Activated T-cell treated with anti-CD3 and anti-CD28 coated beads for 4 hours (primary cell): ENCODE measurements around the gene SLC48A1.
"Not testable (repeated sequence)": the region's sequence is repeated elsewhere in the genome, so short reads cannot be mapped to it uniquely, and the experiment has no call there.

Source experiments
- DNase-seq: peaks from one replicate; pipeline ENCODE4 v3.0.0-alpha.2; 2020

SLC48A1 gene

DNA sequence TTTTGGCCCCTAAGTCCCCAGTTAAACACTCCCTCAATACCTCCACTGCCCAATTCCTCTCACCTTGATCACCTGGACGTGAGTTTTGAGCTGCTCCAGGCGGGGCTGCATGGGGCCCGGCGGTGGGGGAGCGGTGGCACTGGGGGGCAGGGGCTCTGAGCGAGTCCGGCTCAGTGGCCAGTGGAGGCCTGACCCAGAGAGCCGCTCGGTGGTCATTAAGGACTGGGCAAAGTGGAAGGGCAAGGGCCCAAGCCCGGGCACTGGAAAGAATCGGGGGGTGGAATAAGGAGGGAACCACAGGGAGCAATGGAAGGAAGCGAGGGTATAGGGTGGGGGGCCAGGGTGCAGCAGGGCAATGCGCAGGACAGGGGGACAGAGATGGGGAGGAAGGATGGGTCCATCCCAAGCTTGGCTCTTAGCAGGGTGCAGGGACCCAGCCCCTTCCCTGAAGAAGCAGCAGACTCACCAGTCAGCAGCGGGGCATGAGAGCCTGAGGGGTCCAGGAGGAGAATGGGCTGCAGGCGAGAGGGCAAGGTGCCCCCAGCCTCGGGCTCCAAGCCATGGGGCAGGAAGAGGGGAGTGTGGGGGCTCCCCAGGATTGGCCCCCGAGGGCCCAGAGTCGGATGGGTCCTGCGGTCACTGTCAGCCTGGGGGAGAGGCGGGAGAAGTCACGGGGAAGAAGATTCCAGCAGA, 22.2 kb downstream of the SLC48A1 start:
- DNase-seq, result no peak

DNA sequence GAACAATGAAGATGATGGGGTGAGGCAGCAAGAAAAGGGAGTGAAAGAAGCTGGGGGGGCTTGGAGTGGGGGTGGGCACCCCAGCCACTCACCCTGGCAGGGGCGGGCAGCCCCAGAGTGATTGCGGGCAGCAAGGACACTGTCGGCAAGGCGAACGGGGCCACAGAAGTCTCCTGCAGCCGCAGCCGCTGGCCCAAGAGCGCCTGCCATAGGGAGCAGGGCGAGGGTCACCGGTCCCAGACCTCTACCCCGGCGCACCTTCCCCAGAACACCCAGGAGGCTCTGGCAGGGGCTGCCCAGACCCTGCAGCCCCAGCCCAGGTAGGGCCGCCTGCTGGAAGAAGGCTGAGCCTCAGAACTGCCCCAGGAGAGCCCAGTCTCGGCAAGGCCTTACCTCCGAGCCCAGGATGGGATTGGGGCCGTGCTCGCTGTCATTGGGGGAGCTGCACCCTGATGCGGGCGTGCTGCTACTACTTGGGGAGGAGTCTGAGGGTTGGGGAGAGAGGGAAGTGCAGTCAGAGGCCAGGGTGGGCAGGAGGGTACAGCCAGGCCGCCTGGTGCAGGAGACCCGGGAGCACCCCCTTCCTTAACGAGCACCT, 22.9 kb downstream of the SLC48A1 start:
- DNase-seq, result no peak

DNA sequence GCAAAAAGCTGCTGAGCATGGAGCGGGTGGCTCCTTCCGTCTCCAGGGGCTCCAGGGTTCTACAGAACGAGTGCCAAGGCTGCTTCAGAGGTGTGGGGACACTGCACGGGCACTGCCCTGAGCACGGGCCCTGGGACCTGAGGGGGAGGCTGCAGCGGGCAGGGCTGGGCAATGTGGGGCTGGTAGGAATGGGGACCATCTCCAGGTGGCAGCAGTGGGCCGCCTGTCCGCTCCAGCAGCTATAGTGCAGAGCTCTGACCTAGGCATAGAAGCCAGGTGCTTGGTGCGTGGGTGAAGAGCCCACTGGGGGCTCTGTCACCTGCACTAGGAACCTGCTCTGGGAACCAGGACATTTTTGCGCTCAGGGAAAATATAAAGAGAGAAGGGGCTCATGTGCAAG, 24.4 kb downstream of the SLC48A1 start:
- no peak for DNase-seq

- DNase-seq, result no peak
Observed at GRCh38 chr12:47798382-47798948, 25.4 kb downstream of the SLC48A1 start.

DNA sequence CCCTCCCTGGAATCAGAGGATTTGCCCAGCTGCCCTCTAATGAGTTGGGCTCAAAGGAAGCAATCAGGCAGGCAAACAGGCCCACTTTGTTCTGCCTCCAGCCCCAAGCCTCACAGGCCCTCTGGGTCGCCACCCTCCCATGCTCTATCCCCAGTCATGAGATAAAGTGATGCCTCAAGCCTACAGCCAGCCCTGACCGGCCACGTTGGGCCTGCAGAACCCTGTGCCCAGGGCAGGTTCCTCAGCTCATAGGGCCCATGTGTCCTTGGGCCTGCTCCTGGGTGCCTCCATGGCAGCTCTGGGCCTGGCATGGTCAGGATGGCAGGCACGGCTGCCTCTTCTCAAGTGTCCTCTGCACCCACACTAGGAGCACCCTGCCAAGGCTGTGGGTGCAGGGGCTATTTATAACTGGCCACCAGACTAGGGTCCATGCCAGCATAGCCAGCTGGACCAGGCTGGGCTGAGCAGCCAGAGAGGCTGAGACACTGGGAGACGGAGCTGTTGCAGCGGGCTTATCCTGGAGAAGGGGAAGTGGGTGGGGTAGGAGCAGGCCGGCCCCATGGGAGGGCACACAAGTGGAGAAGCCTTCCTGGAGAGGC, 26.4 kb downstream of the SLC48A1 start:
- DNase-seq, result no peak

DNA sequence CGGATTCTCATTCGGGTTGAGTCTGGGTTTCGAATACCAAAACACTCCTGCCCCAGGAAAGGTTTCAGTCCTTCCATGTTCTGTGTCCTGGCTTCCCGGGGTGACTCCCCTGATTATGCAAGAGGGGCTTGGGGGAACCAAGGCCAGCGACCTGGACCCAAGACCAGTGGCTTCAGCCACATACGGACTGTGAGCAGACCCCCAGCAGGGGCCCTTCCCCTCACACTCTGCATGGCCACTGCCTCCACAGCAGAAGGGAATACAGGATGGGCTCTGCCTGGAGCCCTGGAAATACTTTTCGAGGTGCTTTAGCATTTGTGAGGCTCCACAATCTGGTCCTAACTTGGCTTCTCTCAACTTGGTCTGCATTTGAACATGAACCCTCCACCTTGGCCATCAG, 27.5 kb downstream of the SLC48A1 start:
- DNase-seq, result no peak

- DNase-seq, result no peak
Observed at GRCh38 chr12:47801170-47801903, 28.3 kb downstream of the SLC48A1 start.

- DNase-seq, result no peak
Observed at GRCh38 chr12:47801904-47802246, 28.8 kb downstream of the SLC48A1 start.

GRCh38 chr12:47802312-47802711, 29.3 kb downstream of the SLC48A1 start:
- DNase-seq, result no peak

DNA sequence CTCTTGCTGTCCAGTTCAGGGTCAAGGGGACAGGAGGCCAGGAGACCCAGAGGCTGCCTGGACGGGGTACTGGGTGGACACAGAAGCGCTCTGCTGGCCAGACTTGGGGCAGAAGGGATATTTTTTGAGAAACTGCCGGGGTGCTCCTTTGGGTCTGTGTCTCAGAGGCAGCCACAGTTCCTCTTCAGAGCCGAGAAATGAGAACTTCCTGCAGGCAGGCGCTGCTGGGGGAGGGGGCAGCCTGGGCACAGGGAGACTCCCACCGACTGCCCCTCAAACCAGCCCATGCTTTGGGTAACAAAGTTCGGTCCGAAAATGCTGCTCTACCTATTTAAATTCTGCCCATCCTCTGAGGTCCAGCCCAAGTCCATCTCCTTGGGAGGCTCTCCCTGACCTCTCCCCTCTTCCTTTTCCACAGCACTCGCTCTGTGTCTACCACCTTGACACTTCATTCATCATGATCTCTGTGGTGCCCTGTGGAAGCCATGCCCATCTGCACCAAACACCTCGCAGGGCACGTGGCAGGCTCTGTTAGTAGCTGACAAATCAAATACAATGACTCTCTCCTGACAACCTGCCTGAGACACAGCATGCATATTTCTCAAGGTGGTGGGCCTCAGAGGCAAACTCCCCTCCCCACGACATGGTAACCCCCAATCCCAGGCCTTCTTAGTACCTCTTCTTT, 30.3 kb downstream of the SLC48A1 start:
- no peak for DNase-seq

- no peak for DNase-seq
Observed at GRCh38 chr12:47804171-47804570, 31.1 kb downstream of the SLC48A1 start.

GRCh38 chr12:47805417-47805816, 32.4 kb downstream of the SLC48A1 start:
- no peak for DNase-seq

DNA sequence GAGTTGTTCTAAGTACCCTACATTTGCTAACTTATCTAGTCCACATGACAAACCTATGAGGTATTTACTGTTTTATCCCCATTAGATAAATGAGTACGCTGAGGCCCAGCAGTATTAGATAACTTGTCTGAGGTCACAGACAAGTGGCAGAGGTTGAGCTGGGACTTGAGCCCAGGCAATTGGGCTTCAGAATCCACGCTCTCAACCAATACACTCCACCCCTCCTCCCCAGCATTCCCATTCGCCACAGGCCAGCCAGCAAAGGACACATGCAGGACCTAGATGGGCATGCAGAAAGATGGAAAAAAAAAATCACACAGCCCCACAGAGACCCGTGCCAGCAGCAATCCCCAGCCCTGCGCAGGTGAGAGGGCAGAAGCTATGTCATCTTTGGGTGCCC, 34.3 kb downstream of the SLC48A1 start:
- DNase-seq, result no peak

DNA sequence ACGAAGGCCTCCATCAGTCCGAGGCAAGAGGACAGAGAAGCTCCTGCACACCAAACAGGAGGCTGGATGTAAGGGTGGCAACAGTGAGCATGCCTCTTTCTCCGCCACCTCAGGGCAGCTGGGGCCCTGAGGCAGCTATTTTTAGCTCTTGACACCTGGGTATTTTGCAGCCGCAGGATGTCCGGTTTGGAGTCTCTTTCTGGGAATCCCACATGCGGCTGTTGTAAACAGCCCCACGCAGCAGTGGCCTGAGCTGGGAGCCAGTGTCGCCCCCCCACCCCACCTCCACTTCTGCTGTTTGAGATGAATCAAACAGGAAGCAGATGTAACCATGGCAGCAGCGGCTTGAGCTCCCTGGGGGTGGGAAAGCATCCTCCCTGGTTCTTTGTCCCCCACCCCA, 35.0 kb downstream of the SLC48A1 start:
- peak; percentile 62 for DNase-seq

DNA sequence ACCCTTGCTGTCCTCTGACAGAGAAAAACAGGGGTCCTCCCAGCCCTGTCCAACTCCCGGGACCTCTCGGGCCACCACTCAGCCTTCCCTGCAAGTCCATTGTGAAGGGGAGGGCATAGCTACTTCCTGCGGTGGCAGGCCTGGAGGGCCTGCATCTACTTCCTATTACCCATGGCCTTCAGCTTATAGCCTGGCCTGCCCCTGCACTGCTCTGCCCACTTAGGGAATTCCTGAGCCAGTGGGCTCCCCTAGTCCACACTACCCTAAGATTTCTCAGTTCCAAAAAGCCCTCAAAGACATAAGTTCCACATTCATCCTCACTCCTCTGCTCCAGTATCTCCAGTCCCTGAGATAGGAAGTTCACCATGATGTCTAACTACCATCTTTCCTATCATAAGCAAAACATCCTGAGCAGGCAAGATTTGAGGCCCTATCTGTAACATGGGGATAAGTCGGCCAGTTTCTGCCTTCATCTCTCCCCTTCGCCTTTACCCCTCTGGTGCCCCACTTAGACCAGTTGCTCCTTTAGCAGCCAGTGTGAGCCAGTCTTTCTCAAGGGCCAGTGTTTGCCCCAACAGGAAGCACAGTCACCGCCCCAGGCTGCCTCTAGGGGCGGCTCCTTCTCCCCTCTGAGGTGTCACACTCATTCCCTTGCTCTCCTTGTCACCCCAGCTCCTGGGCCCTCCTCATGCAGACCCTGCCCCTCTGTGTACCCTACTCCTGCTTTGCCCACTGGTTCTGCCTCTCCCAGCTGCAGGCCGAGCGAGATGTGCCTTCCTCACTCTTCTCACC, 35.7 kb downstream of the SLC48A1 start:
- no peak for DNase-seq

DNA sequence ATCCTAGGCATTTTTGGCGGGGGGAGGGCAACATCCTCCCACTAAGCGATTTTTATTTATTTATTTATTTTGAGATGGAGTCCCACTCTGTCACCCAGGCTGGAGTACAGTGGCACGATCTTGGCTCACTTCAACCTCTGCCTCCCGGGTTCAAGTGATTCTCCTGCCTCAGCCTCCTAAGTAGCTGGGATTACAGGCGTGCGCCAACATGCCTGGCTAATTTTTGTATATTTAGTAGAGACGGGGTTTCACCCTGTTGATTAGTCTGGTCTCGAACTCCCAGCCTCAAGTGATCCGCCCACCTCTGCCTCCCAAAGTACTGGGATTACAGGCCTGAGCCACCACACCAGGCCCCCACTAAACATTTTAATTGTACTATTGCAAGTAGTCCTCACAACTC, 36.5 kb downstream of the SLC48A1 start:
- not testable (repeated sequence) for DNase-seq

DNA sequence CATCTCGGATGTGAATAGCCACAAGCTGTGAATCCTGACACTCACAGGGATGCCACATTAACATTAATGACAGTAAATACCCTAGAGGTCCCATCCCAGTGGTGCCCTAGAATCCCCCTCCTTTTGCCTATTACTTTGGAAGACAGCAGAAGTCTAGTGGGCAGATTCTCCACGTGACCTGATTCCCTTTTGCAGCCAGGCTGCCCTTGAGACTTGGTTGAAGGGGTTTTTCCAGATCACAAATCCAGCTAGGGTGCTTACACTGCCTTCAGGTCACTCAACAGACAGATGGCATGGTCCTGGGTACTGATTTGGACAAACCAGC, 38.0 kb downstream of the SLC48A1 start:
- no peak for DNase-seq

DNA sequence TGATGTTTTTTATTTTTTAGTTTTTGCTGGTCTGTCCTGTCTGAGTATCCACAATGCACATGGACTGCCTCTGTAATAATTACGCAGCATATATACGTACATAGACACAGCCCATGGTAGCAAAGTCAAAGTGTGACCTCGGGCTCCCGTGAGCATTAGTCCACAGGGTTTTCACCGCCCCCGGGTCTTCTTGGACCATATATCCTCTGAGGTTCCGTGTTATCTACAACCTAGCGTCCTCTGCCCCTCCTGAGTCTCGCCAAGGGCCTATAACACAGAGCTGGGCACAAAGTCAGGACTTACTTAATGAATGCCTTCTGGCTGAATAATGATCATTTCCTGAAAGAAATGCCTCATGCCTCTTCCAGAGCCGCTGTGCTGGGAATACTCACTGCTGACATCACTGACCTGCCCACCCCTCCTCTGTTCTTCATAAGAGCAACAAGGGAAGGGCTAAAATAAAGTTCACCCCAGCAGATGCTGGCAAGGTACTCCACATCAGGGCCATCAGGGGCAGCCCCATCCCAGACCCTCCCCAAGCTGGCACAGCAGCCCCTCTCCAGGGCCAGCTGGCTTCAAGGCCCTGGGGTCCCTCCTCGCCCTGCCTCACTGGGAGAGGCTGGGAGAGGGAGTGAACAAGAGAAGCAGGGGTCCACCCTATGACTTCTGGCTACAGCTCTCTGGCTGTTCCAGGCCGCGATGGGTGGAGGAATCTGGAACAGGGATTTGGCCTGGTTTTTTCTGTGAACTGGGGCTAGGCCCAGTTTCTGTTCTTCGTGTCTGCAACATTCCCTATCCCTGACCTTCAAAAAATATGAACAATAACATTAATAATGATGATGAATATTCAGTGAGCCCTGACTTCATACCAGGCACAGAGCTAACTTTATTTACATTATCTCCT, 38.8 kb downstream of the SLC48A1 start:
- no peak for DNase-seq

DNA sequence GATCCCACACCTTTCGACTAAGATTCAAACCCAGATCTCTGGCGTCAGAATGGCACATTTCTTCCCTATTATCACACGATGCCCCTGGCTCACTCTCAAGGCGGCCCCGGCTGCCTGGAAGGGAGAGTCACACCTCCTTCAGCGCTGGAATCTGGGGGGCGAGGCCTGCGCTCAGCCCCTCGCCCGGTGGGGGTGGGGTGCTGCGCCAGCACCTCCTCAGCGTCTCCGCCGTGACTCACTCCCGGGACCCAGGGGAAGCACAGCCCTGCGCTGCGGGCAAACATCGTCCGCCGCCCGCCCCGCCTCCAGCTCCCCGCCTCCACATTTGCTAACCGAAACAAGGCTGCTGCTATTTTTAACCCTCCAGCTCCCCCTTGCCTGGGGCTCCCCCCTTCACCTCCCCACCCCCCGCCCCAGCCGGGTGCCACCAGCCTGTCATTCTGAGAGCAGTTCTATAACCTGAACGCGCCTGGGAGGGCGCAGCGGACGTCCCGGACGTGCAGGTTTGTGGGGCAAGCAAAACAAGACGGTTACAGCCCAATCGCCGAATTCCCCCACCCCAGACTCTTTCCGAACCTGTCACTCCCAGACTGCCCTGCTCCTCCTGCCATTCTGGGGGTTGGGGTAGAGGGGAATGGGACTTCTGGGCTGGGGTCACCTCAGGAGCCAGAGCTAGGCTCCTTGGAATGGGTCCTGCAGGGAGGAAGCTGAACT, 39.9 kb downstream of the SLC48A1 start:
- DNase-seq, result peak; percentile 91

DNA sequence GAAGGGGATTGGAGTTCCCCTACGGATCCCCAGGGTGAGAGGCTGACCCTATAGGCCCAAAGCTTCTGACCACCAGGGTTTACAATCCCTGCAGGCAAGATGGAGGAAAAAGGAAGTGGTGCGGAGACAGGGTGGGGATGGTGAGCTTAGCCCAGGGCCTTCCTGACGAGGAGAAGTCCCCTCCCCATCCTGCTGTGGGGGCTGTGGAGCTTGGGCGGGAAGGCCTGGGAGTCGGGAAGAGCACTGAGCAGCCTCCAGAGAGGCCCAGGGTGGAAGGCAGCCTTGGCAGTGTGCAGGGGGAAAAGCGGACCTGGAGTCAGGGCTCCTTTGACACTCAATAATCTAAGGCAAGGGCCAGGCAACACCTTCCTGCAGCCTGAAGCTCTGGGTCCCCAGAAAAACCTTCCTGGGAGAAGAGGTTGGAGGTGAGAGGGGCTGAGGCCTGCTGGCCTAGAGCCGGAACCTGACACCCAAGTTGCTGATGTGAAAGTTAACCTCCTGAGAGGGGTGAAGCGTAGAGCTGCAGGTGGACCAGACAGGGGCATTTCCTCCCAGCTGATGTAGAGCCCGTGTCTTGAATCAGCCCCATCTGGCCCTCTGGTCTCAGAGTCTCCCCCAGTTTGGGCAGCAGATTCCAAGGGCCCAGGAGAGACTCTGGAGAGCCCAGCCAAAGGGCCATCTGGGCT, 40.6 kb downstream of the SLC48A1 start:
- DNase-seq, result no peak
